Stimulated activated naive CD8-positive, alpha-beta T cell treated with anti-CD3 and anti-CD28 coated beads, Interleukin-15, Interleukin-2, amounts not matched to agents 100 U/mL and 50 U/mL, for 24 hours (primary cell): ENCODE data around the gene ZAR1.

Source experiments
- ATAC-seq: fragments of 150-1000 bp; cut with Tn5 transposase; one replicate; pipeline ENCODE4 v1.10.0; 2021
- DNase-seq: peaks from one replicate; pipeline ENCODE4 v3.0.0; 2021

The ZAR1 gene

DNA sequence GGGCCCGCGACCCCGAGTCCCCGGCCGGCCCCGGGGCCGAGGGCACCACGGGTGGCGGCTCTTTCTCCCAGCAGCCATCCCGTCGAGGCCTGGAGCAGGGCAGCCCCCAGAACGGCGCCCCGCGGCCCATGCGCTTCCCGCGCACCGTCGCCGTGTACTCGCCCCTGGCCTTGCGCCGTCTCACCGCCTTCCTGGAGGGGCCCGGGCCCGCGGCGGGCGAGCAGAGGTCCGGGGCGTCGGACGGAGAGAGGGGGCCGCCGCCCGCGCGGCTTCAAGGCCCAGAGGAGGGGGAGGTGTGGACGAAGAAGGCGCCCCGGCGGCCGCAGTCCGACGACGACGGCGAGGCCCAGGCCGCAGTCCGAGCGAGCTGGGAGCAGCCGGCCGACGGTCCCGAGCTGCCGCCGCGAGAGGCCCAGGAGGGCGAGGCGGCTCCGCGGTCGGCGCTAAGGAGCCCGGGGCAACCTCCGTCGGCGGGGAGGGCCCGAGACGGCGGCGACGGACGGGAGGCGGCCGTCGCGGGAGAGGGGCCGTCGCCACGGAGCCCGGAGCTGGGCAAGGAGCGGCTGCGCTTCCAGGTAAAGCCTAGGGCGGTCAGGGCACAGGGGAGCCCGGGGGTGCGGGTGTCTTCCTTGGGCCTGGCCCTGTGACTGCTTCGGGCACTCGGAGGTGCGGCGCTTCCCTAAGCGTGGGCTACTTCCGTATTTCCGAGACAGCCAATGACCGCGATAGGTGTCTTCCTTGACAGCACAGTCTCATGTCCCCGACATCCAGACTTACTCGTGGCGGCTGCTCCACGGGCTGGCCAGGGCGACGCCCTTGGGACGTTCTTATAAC is 845 bp downstream of the ZAR1 start:
- ATAC-seq (peak; percentile 8), DNase-seq (peak; percentile 5)

DNA sequence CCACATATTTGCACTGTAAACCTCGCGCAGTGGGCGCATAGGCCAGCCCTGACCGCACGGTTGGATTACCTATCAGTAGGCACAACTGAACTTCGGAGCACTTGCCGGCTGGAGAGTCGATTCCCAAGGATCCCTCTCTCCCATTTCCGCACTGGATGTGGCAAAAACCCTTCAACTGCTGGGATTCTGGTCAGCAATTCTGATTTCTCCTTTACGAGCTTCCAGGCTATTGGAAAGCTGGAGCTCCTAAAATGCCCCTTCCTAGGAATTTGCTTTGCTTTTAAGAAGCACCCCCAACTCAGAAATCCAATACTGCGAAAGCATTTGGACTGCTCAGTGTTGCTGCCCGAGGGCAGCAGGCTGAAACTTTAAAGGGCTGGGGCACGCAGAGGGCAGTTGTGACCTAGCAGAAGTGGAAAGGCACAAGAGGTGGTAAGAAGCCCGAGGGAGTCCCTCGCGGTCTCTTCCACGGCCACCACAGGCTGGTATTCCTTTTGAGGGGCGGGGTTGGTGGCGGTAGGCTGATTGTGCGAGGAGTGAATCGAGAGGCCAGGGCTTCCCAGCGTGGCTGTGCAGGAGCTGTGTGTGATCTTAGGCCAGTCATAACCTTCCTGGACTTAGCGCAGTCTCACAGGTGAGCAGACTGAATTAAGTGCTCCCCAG is 1.6 kb downstream of the ZAR1 start:
- ATAC-seq, result no peak
- DNase-seq, result no peak

DNA sequence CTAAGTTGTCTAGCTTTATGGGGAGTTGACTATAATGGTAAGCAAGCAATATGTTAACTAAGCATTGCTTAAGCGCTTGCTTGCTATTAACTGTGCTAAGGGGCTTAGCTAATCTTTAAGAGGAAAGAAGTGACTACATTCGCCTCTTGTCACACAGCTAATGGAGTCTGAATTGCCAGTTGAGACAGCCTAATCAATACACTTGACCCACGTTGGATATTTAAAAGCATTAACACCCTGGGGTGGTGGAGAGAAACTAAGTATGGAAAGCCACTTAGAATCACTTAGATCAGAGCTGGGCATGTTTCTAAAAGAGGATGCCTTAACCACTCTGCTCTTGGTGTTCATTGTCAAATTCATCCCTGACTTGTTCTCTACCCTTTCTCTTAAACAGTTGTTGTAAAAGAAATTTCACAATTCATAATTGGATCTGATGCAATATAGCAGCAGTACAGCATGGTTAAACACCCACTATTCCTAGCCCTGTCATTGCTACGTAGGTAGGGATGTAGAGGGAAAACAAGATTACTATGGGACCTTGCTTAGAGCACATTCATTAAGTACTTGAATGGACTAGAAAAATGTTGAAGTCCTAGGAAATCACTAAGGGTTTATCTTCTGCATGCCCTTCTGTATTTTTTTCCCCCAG is 3.5 kb downstream of the ZAR1 start:
- DNase-seq, result no peak
- no peak for ATAC-seq

DNA sequence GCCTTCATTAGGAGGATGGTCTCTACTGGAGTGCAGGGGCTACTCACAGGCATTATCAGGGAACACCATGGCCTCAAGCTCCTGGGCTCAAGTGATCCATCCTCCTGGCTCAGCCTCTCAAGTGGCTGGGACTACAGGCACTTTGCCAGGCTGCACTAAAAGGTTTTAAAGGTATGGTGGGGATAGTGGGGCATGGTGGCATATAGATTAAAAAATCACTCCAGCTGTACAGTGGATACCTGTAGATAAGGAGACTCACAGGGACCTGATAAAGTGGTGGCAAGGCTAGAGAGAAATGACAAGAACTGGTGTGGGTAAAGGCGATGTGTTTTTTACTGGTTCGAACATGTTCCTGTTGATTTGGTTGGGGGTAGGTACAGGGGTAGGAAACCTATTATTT is 5.9 kb downstream of the ZAR1 start:
- DNase-seq, result no peak
- no peak for ATAC-seq

DNA sequence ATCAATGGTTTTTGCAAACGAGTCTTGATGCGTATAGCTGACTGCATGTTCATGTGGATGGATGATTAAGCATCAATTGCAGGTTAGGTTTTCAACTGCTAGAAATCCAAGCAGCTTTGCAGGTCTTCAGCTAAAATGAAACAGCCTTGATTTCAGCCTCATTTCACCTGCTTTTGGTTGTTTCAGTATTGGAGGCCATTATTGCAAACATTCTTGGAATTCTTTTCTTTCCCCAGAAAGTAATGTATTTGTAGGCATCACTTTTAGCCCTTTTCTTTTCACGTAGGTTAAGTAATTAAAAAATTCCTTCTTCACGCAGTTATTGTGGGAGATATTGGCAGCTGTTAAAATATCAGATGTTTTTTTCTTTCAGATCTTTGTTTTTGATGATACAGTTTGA is 8.8 kb downstream of the ZAR1 start:
- no peak for ATAC-seq
- no peak for DNase-seq

GRCh38 chr4:48499551-48500066 is 9.6 kb downstream of the ZAR1 start:
- DNase-seq, result no peak

GRCh38 chr4:48503233-48504025 is 13.4 kb downstream of the ZAR1 start:
- ATAC-seq, result no peak

More at GRCh38 chr4:48499551-48500066, 9.6 kb downstream of the ZAR1 start:
- ATAC-seq, result peak; percentile 32

GRCh38 chr4:48504026-48504330 is 13.9 kb downstream of the ZAR1 start:
- DNase-seq, result no peak
- no peak for ATAC-seq

More at GRCh38 chr4:48503233-48504025, 13.4 kb downstream of the ZAR1 start:
- no peak for DNase-seq

DNA sequence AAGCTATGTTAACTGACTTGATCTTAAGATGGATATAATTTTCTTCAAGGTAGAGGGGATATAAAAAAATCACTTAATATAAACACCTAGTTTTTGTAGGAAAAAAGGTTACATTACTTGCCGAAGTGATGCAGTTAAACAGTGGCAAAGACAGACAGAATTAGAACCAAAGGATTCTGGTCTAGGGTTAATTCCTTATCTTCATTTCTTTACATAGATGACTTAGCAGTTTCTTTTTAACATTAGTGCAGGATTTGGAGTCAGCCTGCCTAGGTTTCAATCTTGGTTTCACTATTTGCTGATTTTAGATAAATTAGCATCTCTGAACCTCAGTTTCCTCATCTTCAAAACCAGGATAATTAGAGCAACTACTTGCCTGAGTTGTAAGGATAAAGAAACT is 14.3 kb downstream of the ZAR1 start:
- ATAC-seq, result no peak

GRCh38 chr4:48506716-48507115 is 16.7 kb downstream of the ZAR1 start:
- no peak for DNase-seq
- no peak for ATAC-seq

More for the DNA sequence above, 14.3 kb downstream of the ZAR1 start:
- no peak for DNase-seq

DNA sequence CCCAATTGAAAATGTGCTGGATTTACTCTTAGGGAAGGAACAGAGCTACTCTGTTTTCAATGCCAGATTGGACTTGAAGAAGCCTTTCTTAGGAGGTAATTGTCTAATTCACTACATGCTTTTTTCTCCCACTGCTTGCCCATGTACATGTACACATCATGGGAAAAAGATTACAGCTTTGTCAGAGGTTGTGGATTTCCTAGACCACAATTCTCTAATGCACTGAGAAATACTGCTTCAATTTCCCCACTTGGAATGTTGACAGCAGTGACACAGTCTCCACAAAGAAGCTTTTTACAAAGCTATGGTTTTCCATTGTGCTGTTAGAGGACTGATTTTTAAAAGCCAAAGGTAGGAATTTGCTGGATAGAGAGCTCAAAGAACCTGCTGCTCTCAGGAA is 19.5 kb downstream of the ZAR1 start:
- no peak for ATAC-seq

DNA sequence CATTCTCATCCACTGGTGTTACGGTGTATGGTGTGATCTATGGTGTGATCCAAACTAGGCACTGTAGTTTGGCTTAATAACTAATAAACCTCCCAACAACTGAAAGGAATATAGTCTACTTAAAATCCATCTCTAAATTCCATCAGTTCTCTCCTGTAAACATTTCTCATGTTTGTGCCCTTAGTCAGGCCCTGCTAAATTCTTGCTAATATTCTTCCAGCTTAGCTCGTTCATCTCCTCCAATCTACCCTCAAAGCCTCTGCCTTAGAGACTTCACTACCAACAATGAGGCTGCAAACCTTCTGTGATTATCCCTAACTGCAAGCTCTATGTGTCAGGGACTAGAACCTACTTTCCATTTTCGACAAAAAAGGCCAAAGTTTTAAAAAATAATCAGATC is 28.1 kb downstream of the ZAR1 start:
- ATAC-seq, result no peak
- DNase-seq, result no peak

More for the DNA sequence above, 19.5 kb downstream of the ZAR1 start:
- DNase-seq, result no peak

GRCh38 chr4:48526406-48526805 is 36.4 kb downstream of the ZAR1 start:
- no peak for ATAC-seq
- DNase-seq, result no peak

GRCh38 chr4:48538358-48538757 is 48.3 kb downstream of the ZAR1 start:
- ATAC-seq (no peak), DNase-seq (no peak)

DNA sequence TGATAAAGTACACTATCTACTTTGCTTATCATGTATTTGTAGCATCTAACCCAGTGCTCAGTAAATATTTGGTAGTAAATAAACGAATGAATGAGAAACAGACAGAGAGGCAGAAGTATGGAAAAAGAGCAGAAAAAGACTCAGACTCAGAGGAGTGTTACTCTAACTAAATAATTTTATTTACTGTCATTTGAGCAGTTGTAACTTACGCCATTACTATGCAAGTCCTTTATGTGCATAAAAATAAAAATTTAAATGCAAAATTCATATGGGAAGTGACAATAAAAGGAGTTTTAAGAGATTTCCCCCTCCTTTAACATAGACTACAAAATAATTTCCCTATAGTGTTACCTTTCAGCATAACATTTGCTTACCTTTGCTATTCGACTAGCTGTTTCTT is 49.5 kb downstream of the ZAR1 start:
- no peak for DNase-seq
- no peak for ATAC-seq

DNA sequence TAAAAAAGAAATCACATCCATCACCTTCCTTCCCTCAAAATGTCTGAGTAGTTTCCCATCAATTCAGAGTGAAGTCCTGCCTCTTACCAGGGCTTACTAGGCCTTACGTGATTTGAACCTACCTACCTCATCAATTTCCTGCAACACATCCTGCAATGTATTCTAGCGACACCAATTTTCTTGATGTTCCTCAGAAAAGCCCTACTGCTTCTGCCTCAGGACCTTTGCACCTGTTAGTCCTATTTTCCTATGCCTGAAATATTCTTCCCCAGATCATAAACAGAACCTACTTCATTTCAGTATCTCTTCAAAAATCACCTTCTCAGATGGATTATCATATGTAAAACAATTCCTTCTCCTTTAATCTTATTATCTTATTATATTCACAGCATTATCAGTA is 52.8 kb downstream of the ZAR1 start:
- no peak for DNase-seq
- ATAC-seq, result no peak

- no peak for ATAC-seq
- DNase-seq, result no peak
These were observed 53.7 kb downstream of the ZAR1 start for GRCh38 chr4:48543796-48544195.
